GM19023 (cell line): Measurements from ENCODE around the gene ANKRD40.

Source experiments
- ATAC-seq: cut with Tn5 transposase; IDR thresholded peaks from one replicate; pipeline ENCODE4 v1.9.1; 2021; ENCODE audit warnings: mild to moderate bottlenecking, moderate library complexity; ENCODE audit not compliant: unreplicated experiment

Gene ANKRD40

GRCh38 chr17:50672831-50673551, 34.7 kb downstream of the ANKRD40 start:
- no peak for ATAC-seq

GRCh38 chr17:50672071-50672470, 35.6 kb downstream of the ANKRD40 start:
- no peak for ATAC-seq

GRCh38 chr17:50668838-50669581, 38.7 kb downstream of the ANKRD40 start:
- no peak for ATAC-seq

- ATAC-seq: no peak
Observed at GRCh38 chr17:50668025-50668837, 39.5 kb downstream of the ANKRD40 start.

- no peak for ATAC-seq
Observed at GRCh38 chr17:50667259-50668024, 40.3 kb downstream of the ANKRD40 start.

- no peak for ATAC-seq
Observed at GRCh38 chr17:50666316-50666715, 41.4 kb downstream of the ANKRD40 start.

- no peak for ATAC-seq
Observed at GRCh38 chr17:50665838-50666237, 41.9 kb downstream of the ANKRD40 start.

GRCh38 chr17:50664788-50665458, 42.8 kb downstream of the ANKRD40 start:
- ATAC-seq: no peak

- ATAC-seq: no peak
Observed at GRCh38 chr17:50663812-50664374, 43.8 kb downstream of the ANKRD40 start.

GRCh38 chr17:50662632-50663225, 45.0 kb downstream of the ANKRD40 start:
- ATAC-seq: no peak

- ATAC-seq: no peak
Observed at GRCh38 chr17:50661795-50662391, 45.8 kb downstream of the ANKRD40 start.

- ATAC-seq: no peak
Observed at GRCh38 chr17:50661348-50661747, 46.4 kb downstream of the ANKRD40 start.

- ATAC-seq: no peak
Observed at GRCh38 chr17:50660887-50661345, 46.8 kb downstream of the ANKRD40 start.

GRCh38 chr17:50660042-50660886, 47.5 kb downstream of the ANKRD40 start:
- no peak for ATAC-seq

GRCh38 chr17:50659179-50659578, 48.5 kb downstream of the ANKRD40 start:
- ATAC-seq: no peak

GRCh38 chr17:50658616-50659015, 49.1 kb downstream of the ANKRD40 start:
- no peak for ATAC-seq

- no peak for ATAC-seq
Observed at GRCh38 chr17:50657627-50658026, 50.1 kb downstream of the ANKRD40 start.

- ATAC-seq: no peak
Observed at GRCh38 chr17:50657054-50657453, 50.7 kb downstream of the ANKRD40 start.
